ENCODE measurements around the gene CD40. TPM values are rescaled to one million over a fixed set of nuclear protein-coding genes. Genes with fewer than 3 reads are reported as not detected.

The CD40 gene
- total RNA-seq, 1 donor from 2014 or later = 6.8 TPM

DNA sequence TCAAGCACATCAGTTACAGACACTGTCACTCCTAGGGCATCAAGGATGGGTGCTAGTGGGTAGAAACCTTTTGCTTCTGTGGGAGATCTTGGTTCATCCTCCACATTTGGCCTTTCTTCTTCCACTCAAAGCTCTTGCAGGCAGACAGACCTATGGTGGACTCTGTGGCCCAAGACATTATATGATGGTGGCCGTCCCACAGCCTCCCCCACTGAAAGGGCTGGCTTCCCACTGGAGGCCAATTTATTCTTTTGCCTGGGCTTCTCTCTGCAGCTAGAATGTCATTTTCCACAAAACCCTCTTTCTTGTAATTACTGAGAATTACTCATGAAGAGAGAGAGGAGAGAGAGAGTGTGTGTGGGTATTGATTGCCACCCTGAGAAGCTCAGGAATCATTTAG is 43.8 kb downstream of the CD40 start:
- H3K27me3 ChIP-seq (ENCODE audit: low read depth) = peaks cover 83% of the 10 kb centered on the region

GRCh38 chr20:46164254-46164653 is 46.1 kb downstream of the CD40 start:
- no peak for DNase-seq
- Histone ChIP-seq H3K4me3 (no peak overlapping the region), H3K4me1 (no peaks in the 10 kb centered on the region), H3K36me3 (no peaks in the 10 kb centered on the region), H3K27me3 (ENCODE audit: low read depth) (peaks cover 76% of the 10 kb centered on the region), H3K9me3 (replicated peaks) (no peaks in the 10 kb centered on the region), H3K27ac (replicated peaks) (no peak overlapping the region)
- TF ChIP-seq CTCF (IDR thresholded peaks at IDR 0.05; ENCODE audit: borderline replicate concordance) = no peak
- intact Hi-C loops (cut with micrococcal nuclease) = no loop called here

More for the DNA sequence above, 43.8 kb downstream of the CD40 start:
- Histone ChIP-seq H3K36me3 (no peaks in the 10 kb centered on the region), H3K4me1 (no peaks in the 10 kb centered on the region), H3K4me3 (no peak overlapping the region), H3K27ac (replicated peaks) (no peak overlapping the region), H3K9me3 (replicated peaks) (no peaks in the 10 kb centered on the region)
- TF ChIP-seq CTCF (IDR thresholded peaks at IDR 0.05; ENCODE audit: borderline replicate concordance) = no peak
- intact Hi-C loops (cut with micrococcal nuclease) = no loop called here
- no peak for DNase-seq

GRCh38 chr20:46167080-46167479 is 49.0 kb downstream of the CD40 start:
- TF ChIP-seq CTCF (IDR thresholded peaks at IDR 0.05; ENCODE audit: borderline replicate concordance) = no peak
- H3K27ac ChIP-seq (replicated peaks) = no peak overlapping the region
- no peak overlapping the region for H3K4me3 ChIP-seq
- intact Hi-C loops (cut with micrococcal nuclease) = no loop called here
- DNase-seq = no peak
- peaks cover 75% of the 10 kb centered on the region for H3K27me3 ChIP-seq (ENCODE audit: low read depth)
- peaks cover 2% of the 10 kb centered on the region for H3K4me1 ChIP-seq
- H3K9me3 ChIP-seq (replicated peaks) = no peaks in the 10 kb centered on the region
- no peaks in the 10 kb centered on the region for H3K36me3 ChIP-seq

DNA sequence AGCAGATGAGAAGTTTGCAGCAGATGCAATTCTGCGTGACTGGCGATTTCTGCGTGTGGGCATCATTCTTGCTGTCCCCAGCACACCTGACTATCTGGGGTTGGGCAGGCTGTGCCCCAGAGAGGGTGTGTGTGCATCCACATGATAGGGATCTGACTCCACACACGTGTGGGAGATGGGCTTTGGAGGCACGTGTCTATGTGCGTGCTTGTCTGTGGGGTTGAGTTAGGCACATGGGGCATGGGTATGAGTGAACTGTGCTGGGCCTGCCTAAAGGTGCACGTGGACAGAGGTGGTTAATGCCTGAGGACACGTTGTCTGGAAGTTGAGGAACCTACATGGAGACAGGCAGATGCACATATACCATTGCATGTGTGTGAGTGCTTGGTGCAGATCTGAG is 50.3 kb downstream of the CD40 start:
- Histone ChIP-seq H3K27ac (replicated peaks) (no peak overlapping the region), H3K9me3 (replicated peaks) (no peaks in the 10 kb centered on the region), H3K4me1 (peaks cover 4% of the 10 kb centered on the region), H3K27me3 (ENCODE audit: low read depth) (peaks cover 75% of the 10 kb centered on the region), H3K4me3 (no peak overlapping the region), H3K36me3 (no peaks in the 10 kb centered on the region)
- DNase-seq = no peak
- TF ChIP-seq CTCF (IDR thresholded peaks at IDR 0.05; ENCODE audit: borderline replicate concordance) = no peak
- intact Hi-C loops (cut with micrococcal nuclease) = no loop called here

- no peak for DNase-seq
- no peak overlapping the region for H3K27ac ChIP-seq (replicated peaks)
- no peak for TF ChIP-seq CTCF (IDR thresholded peaks at IDR 0.05; ENCODE audit: borderline replicate concordance)
- no peaks in the 10 kb centered on the region for H3K36me3 ChIP-seq
- H3K4me3 ChIP-seq = no peak overlapping the region
- intact Hi-C loops (cut with micrococcal nuclease) = loop anchor here (10.0 kb wide), 1 partner anchor 145 kb away; the partner anchor contains the start of gene SLC12A5
- H3K4me1 ChIP-seq = peaks cover 8% of the 10 kb centered on the region
- H3K9me3 ChIP-seq (replicated peaks) = no peaks in the 10 kb centered on the region
- H3K27me3 ChIP-seq (ENCODE audit: low read depth) = peaks cover 85% of the 10 kb centered on the region
Measured at GRCh38 chr20:46169245-46170171, 51.4 kb downstream of the CD40 start.
